HG02588 (cell line): ENCODE results near the gene IFI27L2.
"Not testable (repeated sequence)": the region's sequence is repeated elsewhere in the genome, so short reads cannot be mapped to it uniquely, and the experiment has no call there.

Experiments
- ATAC-seq: cut with Tn5 transposase; IDR thresholded peaks from one replicate; pipeline ENCODE4 v1.9.1; 2021; ENCODE audit warnings: mild to moderate bottlenecking, moderate library complexity; ENCODE audit not compliant: unreplicated experiment

The IFI27L2 gene, protein sequence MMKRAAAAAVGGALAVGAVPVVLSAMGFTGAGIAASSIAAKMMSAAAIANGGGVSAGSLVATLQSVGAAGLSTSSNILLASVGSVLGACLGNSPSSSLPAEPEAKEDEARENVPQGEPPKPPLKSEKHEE

DNA sequence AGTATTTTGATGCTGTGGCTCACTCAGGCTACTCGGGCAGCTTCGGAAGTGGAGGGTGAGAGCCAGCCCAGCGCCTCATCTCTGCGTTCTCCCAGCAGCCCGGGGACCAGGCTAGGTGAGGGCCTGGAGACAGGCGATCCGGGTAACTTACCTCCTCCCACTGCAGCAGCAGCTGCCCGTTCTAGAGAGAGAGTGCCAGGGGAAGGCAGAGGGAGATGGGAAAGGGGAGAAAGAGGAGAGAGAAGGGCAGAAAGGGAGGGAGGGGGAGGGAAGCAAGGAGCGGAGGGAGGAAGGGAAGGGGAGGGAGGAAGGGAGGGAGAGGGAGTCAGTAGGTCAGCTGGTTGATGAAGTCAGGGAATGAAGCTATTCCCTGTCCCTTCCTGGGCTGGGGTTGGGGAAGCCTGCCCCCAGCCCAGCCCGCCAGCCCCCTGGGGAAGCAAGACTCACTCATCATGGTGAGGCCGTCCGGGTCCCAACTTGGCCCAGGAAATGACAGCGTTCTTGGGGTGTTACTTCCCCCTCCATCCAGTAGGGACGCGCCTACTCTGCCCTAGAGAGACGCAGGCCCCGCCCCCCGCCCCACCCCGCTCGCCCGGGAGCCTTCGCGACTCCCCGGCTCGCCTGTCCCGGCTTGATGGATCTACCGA is at the start of gene IFI27L2:
Gene IFI27L2 (minus strand): TSS at position 494 of the 647 bp plus-strand sequence. CDS start 40 bp downstream, at position 454.
- ATAC-seq, result peak; percentile 92

DNA sequence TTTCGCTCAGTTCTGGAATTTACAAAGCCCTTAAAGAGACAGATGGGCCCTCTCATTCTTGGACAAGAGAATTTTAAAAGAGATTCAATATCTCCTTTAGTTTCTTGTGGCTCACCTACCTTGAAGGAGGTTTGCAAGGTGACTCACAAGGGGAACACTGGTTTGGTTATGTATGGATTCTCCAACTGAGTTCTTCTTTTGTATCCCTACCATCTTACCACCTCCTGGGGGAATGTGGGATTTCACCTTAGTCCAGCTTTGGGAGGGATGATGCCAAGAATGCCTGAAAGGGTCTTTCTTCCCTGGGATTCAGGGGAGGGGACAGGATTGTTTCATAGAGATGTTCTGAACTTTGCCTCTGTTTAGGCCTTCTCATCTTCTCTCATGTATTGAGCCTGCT is 48.4 kb upstream of the IFI27L2 start:
- no peak for ATAC-seq

DNA sequence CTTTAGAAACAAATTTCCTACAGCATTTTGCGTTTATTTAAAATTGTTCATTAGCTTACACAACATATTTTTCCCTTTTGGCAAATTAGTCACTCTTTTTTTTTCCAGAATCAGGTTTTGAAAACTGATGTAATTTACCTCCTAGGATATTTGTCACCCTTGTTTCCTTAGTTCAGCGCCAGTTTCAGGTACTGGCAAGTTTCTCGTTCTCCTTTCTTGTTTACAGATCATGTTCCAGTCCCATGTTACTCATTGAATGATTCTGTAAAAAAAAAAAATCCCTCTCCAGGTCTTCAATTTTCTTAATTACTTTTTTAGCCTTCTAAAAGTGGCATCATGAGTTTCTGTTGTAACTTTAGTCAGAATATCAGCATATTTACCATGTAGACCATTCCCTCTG is 47.4 kb upstream of the IFI27L2 start:
- no peak for ATAC-seq

- ATAC-seq, result no peak
These were observed 46.3 kb upstream of the IFI27L2 start for GRCh38 chr14:94175747-94176146.

DNA sequence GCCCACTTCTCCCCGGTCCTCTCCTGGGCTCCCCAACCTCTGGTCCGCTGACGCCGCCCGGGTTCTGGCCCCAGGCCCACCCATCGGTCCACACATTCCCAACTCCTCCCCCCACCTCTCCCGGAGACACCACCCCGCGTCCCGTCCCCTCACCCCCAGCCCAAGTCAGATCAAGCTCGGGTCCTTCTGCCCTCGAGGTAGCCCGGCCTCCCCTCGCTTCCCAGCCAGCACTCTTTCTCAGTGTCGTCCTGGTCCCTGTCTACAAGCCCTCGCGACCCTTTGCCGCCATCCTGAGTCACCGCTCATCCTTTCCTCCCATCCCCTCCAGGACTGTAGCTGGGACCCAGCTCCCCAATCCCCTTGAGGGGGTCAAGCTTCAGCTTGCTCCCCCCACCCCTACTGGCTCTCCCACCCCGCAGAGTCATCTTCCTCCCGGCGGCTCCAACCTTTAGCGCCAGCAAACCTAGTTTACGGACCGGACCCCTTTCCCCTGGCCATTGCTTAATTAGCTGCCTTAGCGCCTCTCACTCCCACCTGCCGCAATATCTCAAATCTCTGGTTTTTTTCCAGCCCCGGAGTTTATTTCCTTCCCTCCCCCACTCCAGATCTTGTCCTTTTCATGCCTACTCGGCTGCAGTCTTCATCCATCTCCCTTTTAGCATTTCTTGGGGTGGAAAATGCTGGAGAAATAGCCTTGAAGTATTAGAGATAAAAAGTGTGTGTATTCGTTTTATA is 45.8 kb upstream of the IFI27L2 start:
- no peak for ATAC-seq

GRCh38 chr14:94174604-94175010 is 45.2 kb upstream of the IFI27L2 start:
- ATAC-seq, result no peak

GRCh38 chr14:94173885-94174603 is 44.6 kb upstream of the IFI27L2 start, which contains the start of gene PPP4R4:
PPP4R4 (plus strand) TSS chr14:94174322; CDS start chr14:94174466, 144 bp downstream.
- peak; percentile 83 for ATAC-seq

- peak; percentile 8 for ATAC-seq
These were observed 44.1 kb upstream of the IFI27L2 start for GRCh38 chr14:94173471-94173884.

GRCh38 chr14:94172545-94172944 is 43.1 kb upstream of the IFI27L2 start:
- ATAC-seq, result no peak

DNA sequence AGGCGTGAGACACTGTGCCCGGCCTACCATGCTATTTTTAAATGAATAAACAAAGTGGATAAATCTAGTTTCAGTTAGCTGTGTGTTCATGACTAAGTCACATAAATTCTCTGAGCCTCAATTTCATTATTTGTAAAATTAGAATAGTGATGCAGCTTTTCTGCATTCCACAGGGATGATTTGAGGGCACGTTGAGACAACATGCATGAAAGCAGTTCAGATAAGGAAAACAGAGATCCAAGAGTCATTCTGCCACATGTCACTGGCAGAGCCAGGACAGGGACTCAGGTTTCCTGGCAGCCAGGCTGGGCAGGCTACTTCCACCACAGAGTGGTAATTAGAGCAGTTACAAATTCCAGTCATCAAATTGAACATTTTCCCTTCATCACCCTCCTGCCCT is 41.8 kb upstream of the IFI27L2 start:
- ATAC-seq, result no peak

DNA sequence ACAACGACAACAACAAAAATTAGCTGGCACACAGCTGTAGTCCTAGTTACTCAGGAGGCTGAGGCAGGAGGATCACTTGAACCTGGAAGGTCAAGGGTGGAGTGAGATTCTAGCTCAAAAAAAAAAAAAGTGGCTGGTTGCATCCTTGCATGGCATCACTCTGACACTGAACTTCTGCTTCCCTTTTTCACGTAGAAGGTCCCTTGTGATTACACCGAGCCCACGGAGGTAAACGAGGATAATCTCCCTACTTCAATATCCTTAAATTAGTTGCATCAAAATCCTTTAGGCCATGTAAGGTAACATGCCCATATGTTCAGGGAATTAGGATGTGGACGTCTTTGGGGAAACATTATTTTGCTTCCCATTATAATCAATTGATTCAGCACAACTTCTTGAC is 40.7 kb upstream of the IFI27L2 start:
- no peak for ATAC-seq

GRCh38 chr14:94165744-94166143 is 36.3 kb upstream of the IFI27L2 start:
- ATAC-seq, result no peak

GRCh38 chr14:94164685-94165431 is 35.5 kb upstream of the IFI27L2 start:
- no peak for ATAC-seq

- ATAC-seq, result no peak
These were observed 34.4 kb upstream of the IFI27L2 start for GRCh38 chr14:94163796-94164195.

- ATAC-seq, result no peak
These were observed 33.1 kb upstream of the IFI27L2 start for GRCh38 chr14:94162466-94162865.

DNA sequence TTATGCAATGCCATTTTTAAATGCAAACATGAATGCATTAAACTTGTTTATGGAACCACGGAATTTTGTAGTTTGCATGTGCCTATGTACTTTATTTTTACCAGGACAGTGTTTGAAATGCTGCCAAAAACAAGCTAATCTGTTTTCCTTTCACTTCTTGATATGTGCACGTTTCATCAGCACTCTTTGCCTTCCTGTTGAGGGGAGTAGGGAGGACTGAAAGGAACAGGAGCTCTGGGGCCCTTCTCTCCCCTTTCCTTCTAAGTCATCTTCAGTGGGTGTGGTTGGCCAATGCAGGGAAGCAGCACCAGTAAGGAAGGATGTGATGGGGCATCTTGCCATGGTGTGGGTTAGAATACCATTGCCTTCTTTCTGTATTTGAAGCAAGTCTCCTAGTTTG is 32.6 kb upstream of the IFI27L2 start:
- ATAC-seq, result no peak

- no peak for ATAC-seq
These were observed 31.7 kb upstream of the IFI27L2 start for GRCh38 chr14:94161058-94161457.

GRCh38 chr14:94158239-94158883 is 29.0 kb upstream of the IFI27L2 start:
- no peak for ATAC-seq

DNA sequence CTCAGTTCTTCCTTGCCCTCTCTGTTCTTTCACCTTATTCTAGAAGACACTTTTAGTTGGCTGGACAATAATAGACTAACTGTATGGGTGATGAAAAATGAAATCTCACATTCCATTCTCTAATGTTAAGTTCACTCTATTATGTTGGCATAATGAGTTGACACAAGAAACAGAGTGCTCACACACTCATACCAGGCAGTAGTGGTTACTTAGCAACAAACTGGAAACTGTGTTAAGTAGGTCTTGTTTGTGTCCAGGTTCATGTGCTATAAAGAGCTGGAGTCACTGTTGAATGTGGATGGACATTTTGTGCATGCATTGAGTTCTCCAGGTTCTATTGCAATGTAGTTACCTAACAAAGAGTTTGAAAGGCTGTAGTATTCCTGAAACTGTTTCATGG is 27.8 kb upstream of the IFI27L2 start:
- ATAC-seq, result no peak

- ATAC-seq, result not testable (repeated sequence)
These were observed 26.7 kb upstream of the IFI27L2 start for GRCh38 chr14:94156143-94156542.
